ENCODE measurements around the gene GANC.

DNA sequence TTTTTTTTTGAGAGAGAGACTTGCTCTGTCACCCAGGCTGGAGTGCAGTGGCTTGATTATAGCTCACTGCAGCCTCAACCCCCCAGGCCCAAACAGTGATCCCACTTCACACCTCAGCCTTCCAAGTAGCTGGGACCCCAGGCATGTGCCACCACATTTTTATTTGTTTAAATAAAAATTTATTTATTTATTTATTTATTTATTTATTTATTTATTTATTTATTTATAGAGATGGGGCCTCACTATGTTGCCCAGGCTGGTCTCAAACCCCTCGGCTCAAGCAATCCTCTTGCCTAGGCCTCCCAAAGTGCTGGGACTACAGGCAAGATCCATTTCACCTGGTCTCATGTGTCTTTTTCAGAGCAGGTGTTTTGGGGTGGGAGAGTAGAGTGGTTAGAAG, 101.8 kb downstream of the GANC start:
- no peak for TF ChIP-seq CTCF (IDR thresholded peaks at IDR 0.05)
- no peak for TF ChIP-seq POLR2A (IDR thresholded peaks at IDR 0.05)

Measured in upper lobe of left lung (tissue), 4 donors.